Calu3 (cell line): Measurements from ENCODE around the gene RAB37. TPM values are rescaled to one million over a fixed set of nuclear protein-coding genes. Genes with fewer than 3 reads are reported as not detected.

Experiments
- BruUV-seq: library from RNA; stranded (reverse); fragments of 400-500 nt; replicated peaks from 2 replicates; lab custom pipeline; 2021; lab: Mats Ljungman, UMichigan
- CTCF ChIA-PET: fragments of 300-600 bp; sonication (Branson Sonifier 250); formaldehyde crosslinking; loops from one replicate; lab custom pipeline; 2022; ENCODE audit warnings: antibody characterized with exemption; lab: Charles Lee
- DNase-seq: peaks from one replicate; pipeline ENCODE4 v3.0.0; 2022
- H3K27ac Mint-ChIP-seq: one replicate; pipeline ENCODE4 v1.8.0; 2022; ENCODE audit warnings: mixed read lengths; ENCODE audit not compliant: unreplicated experiment
- H3K27me3 Mint-ChIP-seq: one replicate; pipeline ENCODE4 v1.8.0; 2022; ENCODE audit warnings: mixed read lengths; ENCODE audit not compliant: unreplicated experiment
- H3K36me3 Mint-ChIP-seq: one replicate; pipeline ENCODE4 v1.8.0; 2022; ENCODE audit warnings: mild to moderate bottlenecking, moderate library complexity, mixed read lengths; ENCODE audit not compliant: insufficient read depth, unreplicated experiment
- H3K4me1 Mint-ChIP-seq: one replicate; pipeline ENCODE4 v1.8.0; 2022; ENCODE audit warnings: mild to moderate bottlenecking, low read depth, mixed read lengths; ENCODE audit not compliant: unreplicated experiment
- H3K4me3 Mint-ChIP-seq: one replicate; pipeline ENCODE4 v1.8.0; 2022; ENCODE audit warnings: mild to moderate bottlenecking, low read depth, moderate library complexity, mixed read lengths; ENCODE audit not compliant: unreplicated experiment
- H3K9me3 Mint-ChIP-seq: one replicate; pipeline ENCODE4 v1.8.0; 2022; ENCODE audit warnings: low read depth, mixed read lengths; ENCODE audit not compliant: unreplicated experiment
- intact Hi-C: fragments of 100-400 bp; cut with micrococcal nuclease; formaldehyde crosslinking; loops from one replicate; pipeline ENCODE4 v1.10.0; 2022; ENCODE audit not compliant: unreplicated experiment
- total RNA-seq: library from RNA; stranded (reverse); gene quantifications from 2 replicates; pipeline ENCODE4 v1.2.3, GENCODE V29; 2022
- TF ChIP-seq, protein P1 (sequence below): fragments of 200-600 bp; IDR thresholded peaks from one replicate; pipeline ENCODE4 v1.8.0; 2022; ENCODE audit warnings: antibody characterized with exemption; ENCODE audit not compliant: unreplicated experiment

RAB37 gene
- total RNA-seq, 1 experiment from 2014 or later: 0.21 TPM

DNA sequence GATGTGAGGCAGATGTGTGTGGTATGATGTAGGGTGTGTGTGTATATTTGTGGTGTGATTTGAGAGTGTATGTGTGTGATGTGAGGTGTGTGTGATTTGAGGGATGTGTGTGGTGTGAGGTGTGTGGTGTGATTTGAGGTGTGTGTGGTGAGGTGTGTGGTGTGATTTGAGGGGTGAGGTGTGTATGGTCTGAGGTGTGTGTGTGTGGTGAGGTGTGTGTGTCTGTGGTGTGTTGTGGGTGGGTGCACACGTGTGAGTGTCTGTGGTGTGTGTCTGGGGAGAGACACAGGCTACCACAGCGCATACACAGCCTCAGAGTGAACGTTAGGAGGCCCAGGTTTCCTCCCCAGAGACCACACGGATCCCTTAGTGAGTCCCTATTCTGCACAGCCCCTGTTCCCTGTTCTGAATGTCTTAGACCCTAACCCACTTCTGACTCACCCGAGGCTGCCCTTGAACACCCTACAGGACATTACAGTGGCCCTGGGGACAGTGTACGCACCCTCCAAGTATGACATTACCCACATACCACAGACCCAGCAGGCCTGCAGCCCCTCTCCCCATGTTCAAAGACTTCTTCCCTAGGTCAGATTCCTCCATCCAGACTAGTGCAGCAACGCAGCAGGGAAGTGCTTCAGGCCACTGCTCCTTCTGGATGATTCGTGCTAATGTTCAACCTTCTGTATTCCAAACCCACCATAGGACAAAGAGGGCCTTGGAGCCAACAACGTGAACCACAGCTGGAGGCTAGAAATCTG, 3.5 kb upstream of the RAB37 start:
- BruUV-seq: no TSS peak
- Mint-ChIP-seq H3K36me3 (no peaks in the 10 kb centered on the region), H3K27ac (no peak overlapping the region), H3K27me3 (peaks cover 20% of the 10 kb centered on the region), H3K4me3 (no peak overlapping the region), H3K9me3 (no peaks in the 10 kb centered on the region), H3K4me1 (peaks cover 7% of the 10 kb centered on the region)
- no peak for DNase-seq
- TF ChIP-seq, protein P1, sequence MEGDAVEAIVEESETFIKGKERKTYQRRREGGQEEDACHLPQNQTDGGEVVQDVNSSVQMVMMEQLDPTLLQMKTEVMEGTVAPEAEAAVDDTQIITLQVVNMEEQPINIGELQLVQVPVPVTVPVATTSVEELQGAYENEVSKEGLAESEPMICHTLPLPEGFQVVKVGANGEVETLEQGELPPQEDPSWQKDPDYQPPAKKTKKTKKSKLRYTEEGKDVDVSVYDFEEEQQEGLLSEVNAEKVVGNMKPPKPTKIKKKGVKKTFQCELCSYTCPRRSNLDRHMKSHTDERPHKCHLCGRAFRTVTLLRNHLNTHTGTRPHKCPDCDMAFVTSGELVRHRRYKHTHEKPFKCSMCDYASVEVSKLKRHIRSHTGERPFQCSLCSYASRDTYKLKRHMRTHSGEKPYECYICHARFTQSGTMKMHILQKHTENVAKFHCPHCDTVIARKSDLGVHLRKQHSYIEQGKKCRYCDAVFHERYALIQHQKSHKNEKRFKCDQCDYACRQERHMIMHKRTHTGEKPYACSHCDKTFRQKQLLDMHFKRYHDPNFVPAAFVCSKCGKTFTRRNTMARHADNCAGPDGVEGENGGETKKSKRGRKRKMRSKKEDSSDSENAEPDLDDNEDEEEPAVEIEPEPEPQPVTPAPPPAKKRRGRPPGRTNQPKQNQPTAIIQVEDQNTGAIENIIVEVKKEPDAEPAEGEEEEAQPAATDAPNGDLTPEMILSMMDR: no peak
- intact Hi-C loops: no loop called here
- CTCF ChIA-PET: no interaction called here

DNA sequence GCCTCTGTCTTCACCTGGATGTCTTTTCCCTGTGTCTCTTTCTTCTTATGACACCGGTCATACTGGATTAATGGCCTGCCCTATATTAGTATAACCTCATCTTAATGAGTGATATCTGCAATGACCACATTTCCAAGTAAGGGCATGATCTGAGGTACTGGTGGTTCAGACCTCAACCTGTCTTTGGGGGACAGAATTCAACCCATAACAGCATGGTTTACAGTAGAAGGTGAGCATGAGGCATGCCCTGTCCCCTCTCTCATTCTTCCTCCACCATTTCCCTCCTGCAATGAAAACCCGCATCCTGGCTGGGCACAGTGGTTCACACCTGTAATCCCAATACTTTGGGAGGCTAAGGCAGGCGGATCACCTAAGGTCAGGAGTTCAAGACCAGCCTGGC, 2.8 kb upstream of the RAB37 start:
- no peak overlapping the region for H3K27ac Mint-ChIP-seq
- TF ChIP-seq, protein P1: no peak

DNA sequence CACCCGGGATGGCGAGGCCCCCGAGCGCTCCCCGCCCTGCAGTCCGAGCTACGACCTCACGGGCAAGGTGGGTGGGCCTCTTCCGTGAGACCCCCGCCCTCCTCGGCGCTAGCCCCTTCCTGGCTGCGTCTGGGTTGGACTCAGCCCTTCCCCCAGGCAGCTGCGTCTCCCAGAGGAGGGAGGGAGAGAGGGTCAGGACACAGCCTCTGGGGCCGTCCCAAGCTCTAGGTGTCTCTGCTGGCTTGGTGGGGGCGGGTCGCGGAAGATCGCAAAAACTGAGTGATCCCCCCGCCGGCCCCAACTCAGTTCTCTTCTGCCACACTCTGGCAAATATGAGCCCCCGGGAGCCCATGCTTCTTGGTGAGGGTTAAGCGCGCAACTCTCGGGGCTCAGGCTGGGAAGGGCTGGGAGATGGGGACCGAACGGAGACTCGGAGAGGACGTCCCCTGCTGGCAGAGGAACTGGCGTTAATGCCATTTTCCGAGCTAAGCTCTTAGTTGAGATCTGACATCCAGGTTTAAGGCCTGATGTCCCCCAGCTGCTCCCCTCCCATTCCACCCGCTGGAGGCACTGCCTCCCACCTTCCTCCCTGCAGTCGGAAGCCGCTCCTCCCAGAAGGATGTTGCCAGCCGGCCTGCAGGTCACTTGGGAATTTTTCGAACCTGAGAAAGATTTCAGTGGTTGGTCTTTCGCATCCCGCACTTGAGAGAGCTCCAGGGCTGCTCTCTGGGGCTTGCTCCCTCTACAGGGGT, 419 bp downstream of the RAB37 start:
- no TSS peak for BruUV-seq
- DNase-seq: peak; percentile 38
- peaks cover 56% of the 10 kb centered on the region for H3K27me3 Mint-ChIP-seq
- H3K9me3 Mint-ChIP-seq: no peaks in the 10 kb centered on the region
- intact Hi-C loops: loop anchor here (1.0 kb wide), 1 partner anchor 80 kb away; no protein-coding TSS in a partner anchor
- peak overlapping the region; percentile 44 for H3K4me3 Mint-ChIP-seq
- TF ChIP-seq, protein P1: peak; percentile 33
- peaks cover 18% of the 10 kb centered on the region for H3K4me1 Mint-ChIP-seq
- no peak overlapping the region for H3K27ac Mint-ChIP-seq
- H3K36me3 Mint-ChIP-seq: no peaks in the 10 kb centered on the region
- CTCF ChIA-PET: interaction anchor here (0.7 to 4.0 kb wide), 6 partner anchors 22 to 150 kb away, joined by 3 to 102 read pairs (median 3); no protein-coding TSS in a partner anchor

More for the DNA sequence above, 2.8 kb upstream of the RAB37 start:
- DNase-seq: no peak
- Mint-ChIP-seq H3K27me3 (peaks cover 27% of the 10 kb centered on the region), H3K36me3 (no peaks in the 10 kb centered on the region), H3K4me3 (no peak overlapping the region), H3K4me1 (peaks cover 14% of the 10 kb centered on the region), H3K9me3 (no peaks in the 10 kb centered on the region)
- CTCF ChIA-PET: no interaction called here
- BruUV-seq: no TSS peak
- intact Hi-C loops: no loop called here

DNA sequence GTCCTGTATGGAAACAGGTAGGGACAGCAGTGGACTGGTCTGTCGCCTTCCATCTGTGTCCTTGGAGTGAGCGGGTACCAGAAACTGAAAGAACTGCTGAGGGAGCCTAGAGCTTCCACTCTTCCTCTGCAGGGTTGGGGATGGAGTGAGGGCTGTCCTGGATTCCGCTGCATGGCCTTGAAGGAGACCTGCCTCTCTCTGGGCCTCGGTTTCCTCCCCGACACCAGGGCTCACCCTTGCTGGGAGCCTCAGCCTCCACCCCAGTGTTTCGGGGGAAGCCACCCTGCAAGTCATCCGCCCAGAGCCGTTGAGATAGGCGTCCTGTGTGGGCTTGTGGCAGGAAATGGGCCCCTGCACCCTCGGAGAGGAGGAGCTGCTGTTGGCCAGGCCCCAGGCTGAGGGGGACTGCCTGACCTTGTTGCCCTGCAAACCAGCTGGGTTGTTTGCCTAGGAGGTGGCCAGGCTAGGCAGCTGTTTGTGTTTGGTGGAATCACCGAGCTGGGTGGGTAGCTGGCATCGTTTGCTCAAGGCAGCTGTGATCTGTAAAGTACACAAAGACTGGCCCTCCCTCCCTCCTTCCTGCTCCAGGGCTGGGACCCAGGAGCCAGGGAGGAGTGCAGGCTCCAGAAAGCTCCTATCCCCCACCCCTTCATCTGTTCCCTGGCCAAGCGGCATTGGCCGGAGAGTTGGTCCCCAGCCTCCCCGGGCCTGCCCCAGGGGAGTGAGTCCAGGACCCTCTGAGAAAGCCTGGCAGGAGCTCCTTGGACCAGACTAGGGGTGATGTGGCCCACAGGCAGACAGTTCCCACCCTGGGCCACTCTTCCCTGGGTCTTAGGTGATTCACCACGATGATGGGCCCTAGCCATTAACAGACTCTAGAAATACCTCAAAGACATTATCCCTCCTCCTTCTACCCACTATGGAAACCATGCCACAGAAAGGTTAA, 1.3 kb downstream of the RAB37 start:
- Mint-ChIP-seq H3K27ac (no peak overlapping the region), H3K4me1 (peaks cover 18% of the 10 kb centered on the region), H3K36me3 (no peaks in the 10 kb centered on the region), H3K4me3 (no peak overlapping the region), H3K9me3 (no peaks in the 10 kb centered on the region), H3K27me3 (peaks cover 64% of the 10 kb centered on the region)
- DNase-seq: no peak
- TF ChIP-seq, protein P1: no peak
- BruUV-seq: no TSS peak
- intact Hi-C loops: no loop called here
- CTCF ChIA-PET: interaction anchor here (0.8 to 4.0 kb wide), 4 partner anchors 21 to 135 kb away, joined by 3 to 102 read pairs (median 4); no protein-coding TSS in a partner anchor
